Lower leg skin (tissue), 4 donors: Measurements from ENCODE around the gene UNC5A. TPM values are rescaled to one million over a fixed set of nuclear protein-coding genes. Genes with fewer than 3 reads are reported as not detected.

ENCODE experiments used
- DNase-seq, 2 donors: peaks; one replicate each; pipeline ENCODE4 v3.0.0-alpha.2; 2019; ENCODE audit warnings: low spot score in 2 of 2
- H3K4me3 ChIP-seq: fragments of 200-600 bp; sonication (generic); 2 replicates; pipeline ENCODE4 v1.5.1; 2017; ENCODE audit warnings: mild to moderate bottlenecking, low read depth; ENCODE audit not compliant: poor library complexity, severe bottlenecking
- POLR2A ChIP-seq, 2 donors: fragments of 450-650 bp; IDR thresholded peaks; one replicate each; pipeline ENCODE4 v1.6.1; 2016 to 2017; ENCODE audit warnings: antibody characterized with exemption in 2 of 2, mild to moderate bottlenecking in 1 of 2, moderate library complexity in 1 of 2
- WGBS, 2 donors: methylation state at CpG; one replicate each; pipeline ENCODE4 v1.1.5; 2018; 5-methylcytosine and 5-hydroxymethylcytosine counted together
- intact Hi-C: fragments of 100-400 bp; cut with DNase I; formaldehyde crosslinking; loops from one replicate; pipeline ENCODE4 v1.15.0; 2023; ENCODE audit warnings: low total_unique reads
- total RNA-seq, 4 donors: library from RNA; depleted of rRNA; stranded (reverse); fragments of >200 nt; gene quantifications; one replicate each; pipeline ENCODE4 v1.1.0, GENCODE V29; 2016
- TF ChIP-seq, protein P1 (sequence below), 3 donors: fragments of 450-650 bp; IDR thresholded peaks; one replicate each; pipeline ENCODE4 v1.5.1; 2016; ENCODE audit warnings: antibody characterized with exemption in 3 of 3, mild to moderate bottlenecking in 3 of 3, moderate library complexity in 2 of 3

Gene UNC5A
- total RNA-seq, 4 donors from 2014 or later, result 0.13 to 0.25 (median 0.23) TPM; not detected in 1

DNA sequence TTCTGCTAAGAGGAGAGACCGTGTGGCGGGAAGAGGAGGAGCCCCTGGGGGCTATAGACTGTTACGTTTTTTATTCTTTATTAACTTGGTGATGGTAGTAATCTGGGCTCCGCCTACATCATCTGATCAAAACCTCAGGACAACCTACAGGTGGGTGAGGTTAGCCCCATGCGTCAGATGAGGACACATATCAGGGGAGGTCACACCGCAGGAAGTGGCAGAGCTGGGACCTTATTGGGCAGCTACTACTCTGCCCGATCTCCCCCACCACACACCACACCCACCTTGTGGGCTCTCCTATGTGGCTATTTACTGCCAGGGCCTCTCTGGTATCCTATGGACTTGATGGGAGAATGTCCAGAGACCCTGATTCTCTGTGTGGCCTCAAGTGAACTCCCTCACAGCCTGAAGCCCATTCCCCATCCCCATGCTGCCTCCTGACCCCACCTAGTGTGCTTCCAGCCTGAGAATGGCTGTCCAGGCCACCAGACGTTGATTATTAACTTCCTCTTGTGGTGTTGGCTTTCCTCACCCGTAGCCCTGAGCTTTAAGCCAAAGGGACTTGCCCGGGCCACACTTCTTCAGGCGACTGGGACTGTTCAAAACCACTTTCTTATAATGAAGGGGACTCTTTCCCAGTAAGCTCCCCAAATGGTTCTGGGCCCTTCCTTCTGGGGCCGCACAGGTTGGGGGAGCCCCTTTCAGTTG is 8.2 kb downstream of the UNC5A start:
- 39 to 45% methylated on average over 12 of the region's 12 CpGs for WGBS, 2 donors
- no peak for DNase-seq
- no peak overlapping the region for H3K4me3 ChIP-seq
- intact Hi-C loops, result no loop called here
- no peak for TF ChIP-seq POLR2A (IDR thresholded peaks at IDR 0.05)
- TF ChIP-seq, protein P1, sequence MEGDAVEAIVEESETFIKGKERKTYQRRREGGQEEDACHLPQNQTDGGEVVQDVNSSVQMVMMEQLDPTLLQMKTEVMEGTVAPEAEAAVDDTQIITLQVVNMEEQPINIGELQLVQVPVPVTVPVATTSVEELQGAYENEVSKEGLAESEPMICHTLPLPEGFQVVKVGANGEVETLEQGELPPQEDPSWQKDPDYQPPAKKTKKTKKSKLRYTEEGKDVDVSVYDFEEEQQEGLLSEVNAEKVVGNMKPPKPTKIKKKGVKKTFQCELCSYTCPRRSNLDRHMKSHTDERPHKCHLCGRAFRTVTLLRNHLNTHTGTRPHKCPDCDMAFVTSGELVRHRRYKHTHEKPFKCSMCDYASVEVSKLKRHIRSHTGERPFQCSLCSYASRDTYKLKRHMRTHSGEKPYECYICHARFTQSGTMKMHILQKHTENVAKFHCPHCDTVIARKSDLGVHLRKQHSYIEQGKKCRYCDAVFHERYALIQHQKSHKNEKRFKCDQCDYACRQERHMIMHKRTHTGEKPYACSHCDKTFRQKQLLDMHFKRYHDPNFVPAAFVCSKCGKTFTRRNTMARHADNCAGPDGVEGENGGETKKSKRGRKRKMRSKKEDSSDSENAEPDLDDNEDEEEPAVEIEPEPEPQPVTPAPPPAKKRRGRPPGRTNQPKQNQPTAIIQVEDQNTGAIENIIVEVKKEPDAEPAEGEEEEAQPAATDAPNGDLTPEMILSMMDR (IDR thresholded peaks at IDR 0.05), result no peak

DNA sequence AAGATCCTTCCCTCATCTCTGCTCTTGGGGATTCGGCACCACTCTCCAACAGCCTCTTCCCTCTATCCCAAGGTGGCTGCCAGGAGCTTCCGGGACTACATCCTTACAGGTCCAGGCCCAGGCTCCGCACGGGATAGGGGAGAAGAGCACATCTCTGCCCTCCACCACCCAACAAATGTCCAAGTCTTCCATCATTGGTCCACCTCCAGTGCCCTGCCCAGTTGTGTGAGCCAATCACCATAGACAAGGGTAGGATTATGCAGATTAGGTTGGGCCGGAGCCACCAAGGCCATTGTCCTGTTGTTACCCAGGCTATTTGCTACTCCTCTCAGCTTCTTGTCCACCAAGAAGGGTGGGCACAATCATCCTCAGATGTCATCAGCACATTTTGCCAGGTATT is 9.1 kb downstream of the UNC5A start:
- TF ChIP-seq POLR2A (IDR thresholded peaks at IDR 0.05), result no peak
- TF ChIP-seq, protein P1 (IDR thresholded peaks at IDR 0.05), result no peak
- 81 to 86% methylated on average over 5 of the region's 5 CpGs for WGBS, 2 donors
- intact Hi-C loops, result no loop called here
- no peak for DNase-seq
- no peak overlapping the region for H3K4me3 ChIP-seq

DNA sequence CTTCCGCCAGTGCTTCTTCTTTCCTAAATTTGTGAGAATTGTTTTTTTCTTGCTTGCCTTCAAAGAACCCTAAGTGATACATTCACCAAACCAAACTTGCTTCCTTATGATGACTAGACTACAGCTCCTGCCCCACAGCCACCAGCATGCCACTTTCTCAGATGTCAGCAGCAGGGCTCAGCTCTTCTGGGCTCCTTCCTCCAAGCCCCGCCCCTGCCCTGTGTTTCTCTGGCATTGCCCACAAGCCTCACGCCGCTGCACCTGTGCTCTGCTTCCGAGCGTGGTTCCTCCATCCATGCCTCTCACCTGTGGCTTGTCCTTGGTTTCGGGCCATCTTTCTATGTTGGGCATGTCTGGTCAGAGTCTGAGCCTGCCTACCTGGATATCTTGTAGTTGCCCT is 10.6 kb downstream of the UNC5A start:
- no peak overlapping the region for H3K4me3 ChIP-seq
- DNase-seq, result no peak
- WGBS, 2 donors, result 52 to 71% methylated on average over 7 of the region's 7 CpGs
- TF ChIP-seq, protein P1 (IDR thresholded peaks at IDR 0.05), result no peak
- TF ChIP-seq POLR2A (IDR thresholded peaks at IDR 0.05), result no peak
- intact Hi-C loops, result no loop called here

- intact Hi-C loops, result no loop called here
- no peak for TF ChIP-seq POLR2A (IDR thresholded peaks at IDR 0.05)
- TF ChIP-seq, protein P1 (IDR thresholded peaks at IDR 0.05), result no peak
- 75 to 86% methylated on average over 6 of the region's 6 CpGs for WGBS, 2 donors
- no peak for DNase-seq
- no peak overlapping the region for H3K4me3 ChIP-seq
Measured at GRCh38 chr5:176821441-176821840, 11.1 kb downstream of the UNC5A start.

- TF ChIP-seq POLR2A (IDR thresholded peaks at IDR 0.05), result no peak
- TF ChIP-seq, protein P1 (IDR thresholded peaks at IDR 0.05), result no peak
- 45 to 47% methylated on average over 13 of the region's 13 CpGs for WGBS, 2 donors
- no peak for DNase-seq
- H3K4me3 ChIP-seq, result no peak overlapping the region
- intact Hi-C loops, result no loop called here
Measured at GRCh38 chr5:176822041-176822792, 11.9 kb downstream of the UNC5A start.
